ENCODE data around the gene INSR.

INSR gene

DNA sequence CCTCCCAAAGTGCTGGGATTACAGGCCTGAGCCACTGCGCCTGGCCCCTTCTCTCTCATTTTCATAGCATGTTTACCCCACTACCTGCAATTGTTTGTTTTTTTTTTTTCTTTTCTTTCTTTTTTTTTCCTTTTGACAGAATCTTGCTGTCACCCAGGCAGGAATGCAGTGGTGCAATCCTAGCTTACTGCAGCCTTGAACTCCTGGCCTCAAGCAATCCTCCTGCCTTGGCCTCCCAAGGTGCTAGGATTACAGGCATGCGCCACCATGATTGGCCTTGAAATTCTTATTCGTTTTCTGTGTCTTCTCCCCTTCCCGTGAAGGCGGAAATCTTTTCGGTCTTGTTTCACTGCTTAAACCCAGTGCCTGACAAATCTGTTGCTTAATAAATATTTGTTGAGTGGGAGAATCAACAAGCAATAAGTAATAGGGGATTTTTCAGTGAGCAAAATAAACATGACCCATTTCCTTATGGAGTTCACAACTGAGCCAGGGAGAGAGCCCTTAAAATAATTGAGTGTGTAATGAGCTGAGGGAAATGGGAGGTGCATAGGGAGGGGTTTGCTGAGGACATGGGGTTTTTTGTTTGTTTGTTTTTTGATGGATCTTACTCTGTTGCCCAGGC lies 1.8 kb upstream of the INSR start:
- DNase-seq (ENCODE audit: low read depth in 1 of 2, low spot score in 1 of 2): no peak

DNA sequence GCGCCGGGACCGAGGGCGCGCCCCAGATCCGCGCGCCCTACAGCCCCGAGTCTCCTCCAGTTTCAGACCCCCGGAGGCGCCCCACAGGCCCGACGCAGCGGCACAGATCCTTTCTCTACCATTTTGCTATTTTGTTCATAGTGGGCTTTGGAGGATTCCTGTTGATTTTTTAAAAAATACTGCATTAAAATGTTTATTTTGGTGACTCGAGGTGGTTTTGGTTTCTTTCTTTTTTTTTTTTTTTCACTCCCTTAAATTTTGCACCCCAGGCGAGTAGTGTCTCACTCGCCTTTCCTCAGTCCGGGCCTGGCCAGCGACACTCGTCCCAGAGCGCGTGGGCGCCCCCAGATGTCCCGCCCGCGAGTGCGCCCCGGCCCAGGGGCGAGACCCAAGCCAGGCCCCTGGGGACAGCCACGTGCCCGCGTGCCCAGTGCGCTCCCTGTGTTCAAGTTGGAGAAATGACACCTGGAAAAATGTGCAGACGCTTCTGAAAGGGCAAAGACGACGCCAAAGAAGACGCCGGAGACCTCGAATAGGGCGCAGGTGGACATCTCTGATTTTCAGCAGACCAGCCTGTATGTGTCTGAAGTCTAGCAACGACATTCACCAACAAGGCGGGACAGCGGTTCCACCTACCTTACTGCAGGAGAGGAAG lies 471 bp upstream of the INSR start:
- DNase-seq (ENCODE audit: low read depth in 1 of 2, low spot score in 1 of 2): no peak

DNA sequence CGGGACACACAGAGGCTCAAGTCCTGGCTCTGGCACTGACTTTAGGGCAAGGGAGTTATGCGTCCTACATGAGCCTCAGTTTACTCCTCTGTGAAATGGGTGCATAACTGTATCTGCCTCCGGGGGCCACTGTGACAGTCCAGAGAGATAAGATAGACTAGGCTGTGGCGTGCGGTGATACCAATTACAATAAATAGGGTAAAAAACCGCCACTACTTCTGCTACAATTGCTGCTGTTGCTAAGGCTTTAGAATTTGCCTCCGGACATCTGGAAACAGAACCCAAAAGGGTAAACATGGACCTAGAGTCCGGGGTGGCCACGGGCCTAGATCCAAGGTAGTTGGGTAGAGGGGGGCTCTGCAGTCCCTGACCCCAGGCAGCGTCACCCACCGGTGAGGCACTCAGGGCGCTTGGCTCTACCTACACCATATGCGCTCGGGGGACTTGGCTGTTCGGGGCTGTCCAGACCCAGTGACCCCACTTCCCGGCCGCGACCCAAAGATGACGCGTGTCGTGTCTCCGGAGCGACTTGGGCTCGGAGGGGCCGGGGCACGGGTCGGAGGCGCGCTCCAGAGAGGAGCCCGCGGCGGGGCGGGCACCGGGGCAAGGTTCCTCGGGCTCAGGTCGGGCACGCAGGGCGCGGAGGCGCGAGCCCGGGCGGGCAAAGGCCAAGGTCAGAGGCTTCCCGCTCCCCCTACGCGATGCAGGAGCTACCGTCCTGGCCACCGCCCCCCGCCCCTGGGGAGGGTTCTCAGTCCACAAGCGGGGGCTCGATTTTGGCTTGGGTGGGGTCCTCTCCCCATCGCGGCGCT lies 1.1 kb downstream of the INSR start:
- DNase-seq (ENCODE audit: low read depth in 1 of 2, low spot score in 1 of 2): no peak

DNA sequence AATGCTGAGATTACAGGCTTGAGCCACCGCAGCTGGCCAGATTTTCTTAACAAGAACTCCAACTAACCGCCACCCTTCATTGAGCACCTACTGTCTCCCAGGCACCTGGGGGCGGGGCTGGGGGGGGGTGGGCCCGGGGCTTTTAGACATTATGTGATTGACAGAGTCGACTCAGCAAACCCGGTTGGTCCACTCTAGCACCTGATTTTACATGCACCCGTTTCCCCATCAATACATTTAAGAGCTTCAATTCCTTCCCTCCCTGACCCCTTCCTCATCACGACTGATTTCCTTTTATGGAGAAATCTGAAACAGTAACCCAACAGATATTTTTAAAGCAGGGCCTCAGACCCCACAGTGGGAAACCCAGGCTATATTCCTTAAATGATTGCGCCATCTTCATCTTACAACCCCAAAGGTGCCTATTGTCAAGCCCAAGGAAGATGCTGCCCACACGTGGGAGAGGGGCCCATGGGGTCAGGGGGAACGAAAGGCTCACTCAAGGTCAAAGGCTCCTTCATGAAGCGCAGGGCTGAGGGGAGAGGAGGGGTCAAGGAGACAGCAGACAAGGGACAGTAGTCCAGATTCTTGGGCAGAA lies 1.8 kb downstream of the INSR start:
- no peak for DNase-seq (ENCODE audit: low read depth in 1 of 2, low spot score in 1 of 2)

DNA sequence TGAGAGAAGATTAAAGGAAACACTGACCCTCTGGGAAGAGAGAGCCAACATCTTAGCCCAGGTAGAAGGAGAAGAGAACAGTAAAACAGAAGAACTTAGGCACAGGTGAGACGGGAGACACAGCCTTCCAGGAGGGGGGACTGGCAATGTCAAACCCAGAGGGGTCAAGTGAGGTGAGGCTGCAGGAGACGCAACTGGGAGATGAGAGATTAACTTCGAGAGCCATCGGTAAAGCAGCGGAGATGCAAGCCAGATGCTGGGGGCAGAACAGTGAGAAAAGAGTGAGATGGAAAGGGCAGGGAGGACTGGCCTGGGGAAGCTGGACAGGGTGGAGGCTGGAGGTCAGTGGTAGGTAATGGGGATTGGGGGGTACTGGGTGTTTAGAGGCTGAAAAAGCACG lies 5.2 kb downstream of the INSR start:
- DNase-seq (ENCODE audit: low read depth in 1 of 2, low spot score in 1 of 2): no peak

DNA sequence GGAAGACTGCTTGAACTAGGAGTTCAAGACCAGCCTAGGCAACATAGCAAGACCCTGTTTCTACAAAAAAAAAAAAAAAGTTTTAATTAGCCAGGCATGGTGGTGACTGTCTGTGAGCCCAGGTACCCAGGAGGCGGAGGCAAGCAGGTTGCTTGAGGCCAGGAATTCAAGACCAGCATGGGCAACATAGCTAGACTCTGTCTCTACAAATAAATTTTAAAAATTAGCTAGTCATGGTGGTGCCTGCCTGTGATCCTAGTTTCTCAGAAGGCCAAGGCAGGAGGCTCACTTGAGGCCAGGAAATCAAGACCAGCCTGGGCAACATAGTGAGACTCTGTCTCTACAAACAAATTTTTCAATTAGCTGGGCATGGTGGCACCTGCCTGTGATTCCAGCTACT lies 6.1 kb downstream of the INSR start:
- no peak for DNase-seq (ENCODE audit: low read depth in 1 of 2, low spot score in 1 of 2)

DNA sequence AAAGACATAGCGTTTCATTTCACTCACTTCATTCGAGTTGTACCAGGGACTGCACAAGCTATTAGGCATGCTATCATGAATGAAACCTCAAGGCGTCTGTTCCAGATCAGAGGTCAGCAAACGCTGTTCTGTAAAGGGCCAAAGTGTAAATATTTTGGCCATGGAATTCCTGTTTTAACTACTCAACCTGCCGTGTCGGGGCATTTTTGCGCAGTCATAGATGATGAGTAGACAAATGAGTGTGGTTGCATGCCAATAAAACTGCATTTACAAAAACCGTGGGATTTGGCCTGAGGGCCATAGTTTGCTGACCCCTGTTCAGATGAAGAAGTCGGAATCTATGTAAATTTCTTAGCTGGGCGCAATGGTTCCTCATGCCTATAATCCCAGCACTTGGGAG lies 6.5 kb downstream of the INSR start:
- no peak for DNase-seq (ENCODE audit: low read depth in 1 of 2, low spot score in 1 of 2)

DNA sequence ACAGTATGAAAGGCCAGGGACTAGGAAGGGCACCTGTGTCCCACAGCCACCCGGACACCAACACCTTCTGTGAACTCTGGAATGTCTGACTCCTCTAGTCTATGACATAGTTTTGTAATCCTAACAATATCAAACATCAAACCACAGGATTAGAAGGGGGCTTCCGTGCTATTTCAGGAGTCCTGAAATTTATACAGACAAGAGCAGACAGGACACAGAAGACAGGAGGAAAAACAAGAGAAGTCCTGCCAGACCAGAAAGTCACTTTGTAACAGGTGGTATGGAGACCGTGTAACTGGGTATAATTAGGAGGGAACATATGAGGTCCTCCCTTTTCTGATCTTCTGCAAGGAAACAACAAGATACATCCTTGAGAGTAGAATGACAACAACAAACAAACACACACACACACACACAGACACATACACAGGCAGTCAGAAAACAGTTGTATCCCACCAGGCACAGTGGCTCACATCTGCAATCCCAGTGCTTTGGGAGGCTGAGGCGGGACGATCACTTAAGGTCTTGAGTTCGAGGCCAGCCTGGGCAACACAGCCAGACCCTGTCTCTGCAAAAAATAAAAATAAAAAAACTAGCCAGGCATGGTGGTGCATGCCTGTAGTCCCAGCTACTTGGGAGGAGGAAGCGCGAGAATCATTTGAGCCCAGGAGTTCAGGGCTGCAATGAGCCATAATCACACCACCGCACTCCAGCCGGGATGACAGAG lies 13.1 kb downstream of the INSR start:
- no peak for DNase-seq (ENCODE audit: low read depth in 1 of 2, low spot score in 1 of 2)

DNA sequence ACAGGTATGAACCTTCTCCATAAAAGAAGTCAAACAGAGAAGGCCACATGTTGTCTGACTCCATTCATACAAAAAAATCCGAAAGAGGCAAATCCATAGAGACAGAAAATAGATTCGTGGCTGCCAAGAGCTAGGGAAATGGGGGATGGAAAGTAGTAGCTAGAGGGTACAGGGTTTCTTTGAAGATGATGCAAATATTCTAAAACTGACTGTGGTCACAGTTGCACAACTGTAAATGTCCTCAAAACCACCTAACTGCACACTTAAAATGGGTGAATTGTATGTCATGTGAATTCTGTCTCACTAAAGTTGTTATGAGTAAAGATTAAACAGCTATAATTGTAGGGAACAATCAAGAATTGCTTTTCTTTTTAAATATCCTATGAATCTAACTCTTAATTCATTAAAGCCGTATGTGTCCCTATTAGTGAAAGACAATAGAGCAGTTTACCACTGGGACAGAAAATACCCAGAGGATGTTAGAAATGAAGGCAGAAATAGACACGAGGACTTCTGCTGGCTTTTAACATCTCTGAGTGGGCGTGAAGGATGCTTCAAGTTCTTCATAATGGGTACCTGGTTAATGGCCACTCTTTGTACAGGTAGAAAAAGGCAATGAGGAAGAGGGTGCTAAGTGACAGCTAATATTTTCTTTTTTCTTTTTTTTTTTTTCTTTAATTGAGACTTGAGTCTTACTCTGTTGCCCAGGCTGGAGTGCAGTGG lies 21.2 kb downstream of the INSR start:
- DNase-seq (ENCODE audit: low read depth in 1 of 2, low spot score in 1 of 2): no peak

DNA sequence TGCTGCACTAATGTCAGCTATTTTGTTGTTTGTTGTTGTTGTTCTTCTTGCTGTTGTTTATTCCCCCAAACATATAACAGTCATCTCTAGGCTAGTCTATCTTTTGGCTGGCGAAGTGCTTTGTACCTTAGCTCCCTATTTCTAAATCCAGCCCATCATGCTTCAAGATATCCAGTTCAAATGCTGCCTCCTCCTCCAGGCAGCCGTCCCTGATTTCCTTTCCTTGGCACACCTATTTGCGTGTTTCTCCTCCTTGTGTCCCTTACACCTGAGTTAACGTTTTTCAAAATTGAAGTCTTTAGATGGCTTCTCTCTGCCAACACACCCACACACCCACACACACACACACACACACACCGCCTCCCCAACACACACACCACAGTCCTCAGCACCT lies 25.5 kb downstream of the INSR start:
- DNase-seq (ENCODE audit: low read depth in 1 of 2, low spot score in 1 of 2): no peak

DNA sequence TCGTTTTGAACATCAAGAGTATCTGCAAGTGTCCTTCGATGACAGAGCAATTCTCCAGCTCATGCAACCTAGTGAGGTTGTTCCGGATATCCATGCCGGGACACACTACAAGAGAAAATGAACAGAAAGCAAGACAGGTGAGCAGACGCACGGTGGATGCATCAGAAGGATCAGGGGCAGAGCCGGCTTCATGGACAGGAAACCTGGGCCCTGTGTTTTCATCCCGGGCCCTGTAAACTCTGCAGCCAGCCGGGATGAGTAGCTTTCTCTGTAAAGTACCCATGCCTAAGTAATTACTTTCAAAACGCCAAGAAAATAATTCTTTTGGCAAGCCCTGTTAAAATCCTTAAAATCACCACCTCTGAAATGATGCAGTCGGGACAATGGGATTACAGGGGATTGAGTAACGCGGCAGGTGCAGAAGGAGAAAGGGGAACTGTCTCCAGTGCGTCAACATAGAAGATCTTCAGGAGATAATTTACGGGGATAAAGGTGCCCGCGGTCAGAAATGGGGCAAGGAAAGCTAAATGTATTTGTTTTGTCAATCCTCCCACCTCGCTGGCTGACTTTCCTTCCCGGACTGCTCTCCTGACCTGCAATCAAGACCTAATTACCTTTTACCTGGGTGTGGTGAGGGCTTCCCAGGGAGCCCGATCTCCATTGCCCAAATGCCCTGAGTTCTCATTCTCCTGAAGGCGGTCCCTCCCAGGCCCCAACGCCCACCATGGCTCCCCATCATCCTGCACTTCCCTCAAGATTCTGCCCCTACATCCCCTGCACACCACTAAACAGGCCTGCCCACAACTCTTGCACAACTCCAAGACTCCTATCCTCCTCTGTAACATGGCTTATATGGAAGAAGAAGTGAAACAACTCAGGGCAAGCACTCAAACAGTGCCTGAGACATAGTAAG lies 26.2 kb downstream of the INSR start:
- no peak for DNase-seq (ENCODE audit: low read depth in 1 of 2, low spot score in 1 of 2)

DNA sequence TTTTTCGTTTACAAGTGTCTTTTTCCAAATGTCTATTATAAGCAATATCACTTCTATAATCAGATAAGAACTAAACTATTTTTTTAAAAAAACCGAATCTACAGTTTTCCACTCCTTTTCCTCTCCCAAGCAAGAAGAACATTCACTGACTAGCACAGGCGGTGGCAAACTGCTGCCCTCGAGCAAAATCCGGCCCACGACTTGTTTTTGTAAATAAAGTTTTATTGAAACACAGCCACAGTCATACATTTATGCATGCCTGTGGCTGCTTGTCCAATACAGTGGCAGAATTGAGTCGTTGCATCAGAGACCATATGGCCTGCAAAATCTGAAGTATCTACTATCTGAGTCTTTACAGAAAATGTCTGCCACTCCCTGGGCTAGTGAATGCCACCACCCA lies 27.4 kb downstream of the INSR start:
- no peak for DNase-seq (ENCODE audit: low read depth in 1 of 2, low spot score in 1 of 2)

DNA sequence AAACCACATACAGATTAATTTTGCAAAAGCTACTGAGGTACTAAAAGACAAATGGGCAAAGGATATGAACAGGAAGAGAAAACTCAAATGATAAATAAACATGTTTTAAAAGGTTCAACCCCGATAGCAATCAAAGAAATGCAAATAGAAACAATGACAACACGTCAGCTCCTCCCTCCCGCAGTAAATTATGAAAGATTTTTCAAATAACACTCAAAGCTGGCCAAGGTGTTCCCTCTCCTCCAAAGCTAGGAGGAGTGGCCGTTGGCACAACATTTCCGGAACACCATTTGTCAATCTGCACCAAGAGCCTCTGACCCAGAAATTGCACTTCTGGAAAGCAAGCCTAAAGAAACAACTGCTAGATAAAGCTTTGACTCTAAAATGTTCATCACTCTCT lies 28.3 kb downstream of the INSR start:
- no peak for DNase-seq (ENCODE audit: low read depth in 1 of 2, low spot score in 1 of 2)

DNA sequence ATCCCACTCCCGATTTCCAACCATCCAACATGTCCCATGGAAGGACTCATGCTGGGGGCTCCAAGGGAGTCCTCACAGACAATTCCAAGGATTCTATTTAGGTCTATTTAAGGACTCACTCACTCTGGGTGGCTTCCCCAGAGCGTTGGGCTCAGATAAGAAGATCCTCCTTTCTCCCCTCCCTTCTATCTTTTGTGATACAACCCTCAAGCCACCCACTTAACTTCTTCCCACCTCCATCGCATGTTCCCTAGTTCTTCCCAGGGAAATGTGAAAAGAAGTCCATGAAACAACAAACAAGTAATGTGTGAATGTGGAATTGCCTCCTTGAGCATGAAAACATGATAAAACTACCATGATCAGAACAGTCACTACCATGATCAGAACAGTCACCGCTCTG lies 29.4 kb downstream of the INSR start:
- DNase-seq (ENCODE audit: low read depth in 1 of 2, low spot score in 1 of 2): no peak

DNA sequence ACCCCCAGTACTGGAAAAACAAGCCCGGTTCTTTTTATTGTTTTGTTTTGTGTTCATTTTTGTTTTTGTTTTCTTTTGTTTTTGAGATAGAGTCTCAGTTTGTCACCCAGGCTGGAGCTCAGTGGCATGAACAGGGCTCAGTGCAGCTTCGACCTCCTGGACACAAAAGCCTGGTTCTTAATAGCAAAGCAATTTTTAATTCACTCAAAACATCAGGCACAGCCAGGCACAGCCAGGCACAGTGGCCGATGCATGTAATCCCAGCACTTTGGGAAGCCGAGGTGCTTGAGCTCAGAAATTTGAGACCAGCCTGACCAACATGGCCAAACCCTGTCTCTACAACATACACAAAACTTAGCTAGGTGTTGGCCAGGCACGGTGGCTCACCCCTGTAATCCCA lies 30.7 kb downstream of the INSR start:
- DNase-seq (ENCODE audit: low read depth in 1 of 2, low spot score in 1 of 2): no peak

DNA sequence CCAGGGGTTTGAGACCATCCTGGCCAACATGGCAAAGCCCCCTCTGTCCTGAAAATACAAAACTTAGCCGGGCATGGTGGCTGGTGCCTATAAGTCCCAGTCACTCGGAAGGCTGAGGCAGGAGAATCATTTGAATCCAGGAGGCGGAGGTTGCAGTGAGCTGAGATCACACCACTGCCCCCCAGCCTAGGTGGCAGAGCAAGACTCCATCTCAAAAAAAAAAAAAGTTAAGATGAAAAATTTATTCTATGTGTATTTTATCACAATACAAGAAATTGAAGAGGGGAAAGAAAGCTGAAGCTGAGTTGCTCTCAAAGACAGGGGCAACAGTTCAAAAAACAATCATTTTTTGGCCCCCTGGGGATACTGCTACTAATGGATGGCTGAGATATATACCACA lies 31.1 kb downstream of the INSR start:
- DNase-seq (ENCODE audit: low read depth in 1 of 2, low spot score in 1 of 2): no peak

DNA sequence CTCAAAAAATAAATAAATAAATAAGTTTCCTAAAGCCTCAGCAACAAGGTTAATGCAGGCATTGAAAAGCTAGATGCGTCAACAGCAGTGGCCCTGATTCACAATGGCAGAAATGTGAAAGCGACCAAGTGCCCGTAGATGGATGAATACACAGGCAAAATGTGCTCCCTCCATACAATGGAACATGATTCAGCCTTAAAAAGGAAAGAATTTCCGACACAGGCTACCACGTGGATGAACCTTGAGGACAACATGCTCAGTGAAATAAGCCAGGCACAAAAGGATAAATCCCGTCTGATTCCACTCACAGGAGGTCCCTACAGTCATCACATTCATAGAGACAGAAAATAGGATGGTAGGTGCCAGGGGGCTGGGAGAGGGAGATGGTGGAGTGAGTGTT lies 31.7 kb downstream of the INSR start:
- DNase-seq (ENCODE audit: low read depth in 1 of 2, low spot score in 1 of 2): no peak

DNA sequence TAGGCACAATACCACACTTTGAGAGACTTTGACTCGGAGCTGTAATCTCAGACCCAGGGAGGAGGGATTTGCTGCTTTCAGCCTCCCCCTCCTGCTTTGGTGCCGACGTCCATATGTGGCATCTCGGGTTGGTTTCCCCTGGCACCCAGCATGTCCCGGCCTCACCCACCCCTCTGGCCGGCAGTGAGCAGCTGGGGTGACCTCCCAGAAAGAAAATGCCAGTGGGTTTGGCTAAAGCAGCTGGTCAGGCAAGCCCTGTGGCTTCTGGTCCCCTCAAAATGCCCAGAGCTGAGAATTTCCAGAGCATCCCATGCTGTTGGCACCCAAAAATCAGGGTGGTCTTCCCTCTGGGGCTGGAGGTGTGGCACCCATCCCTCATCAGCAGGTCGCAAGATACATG lies 34.1 kb downstream of the INSR start:
- no peak for DNase-seq (ENCODE audit: low read depth in 1 of 2, low spot score in 1 of 2)

DNA sequence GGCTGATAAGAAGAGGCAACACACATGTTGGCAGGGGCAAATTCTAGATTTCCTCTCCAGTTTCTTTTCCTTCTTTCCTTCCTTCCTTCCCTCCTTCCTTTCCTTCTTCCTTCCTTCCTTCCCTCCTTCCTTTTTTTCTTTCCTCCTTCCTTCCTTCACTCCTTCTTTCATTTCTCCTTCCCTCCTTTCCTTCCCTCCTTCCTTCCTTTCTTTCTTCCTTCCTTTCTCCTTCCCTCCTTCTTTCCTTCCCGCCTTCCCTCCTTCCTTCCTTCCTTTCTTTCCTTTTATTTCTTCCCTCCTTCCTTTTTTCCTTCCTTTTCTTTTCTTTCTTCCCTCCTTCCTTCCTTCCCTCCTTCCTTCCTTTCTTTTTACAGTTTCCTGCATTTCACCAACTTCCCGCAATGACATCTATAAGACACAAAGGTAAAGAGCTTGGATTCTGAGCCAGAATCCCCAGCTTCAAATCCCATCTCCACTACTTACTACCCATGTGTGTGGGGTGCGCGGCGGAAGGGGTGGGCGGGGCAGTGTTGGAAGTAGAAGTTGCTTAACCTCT lies 35.3 kb downstream of the INSR start:
- DNase-seq (ENCODE audit: low read depth in 1 of 2, low spot score in 1 of 2): no peak

All from activated T-helper 1 cell treated with anti-CD3 and anti-CD28 coated beads, Interleukin-2, amount 50 U/mL, for 16 hours (primary cell).